Measurements from ENCODE around the gene DGKI.

Gene DGKI

DNA sequence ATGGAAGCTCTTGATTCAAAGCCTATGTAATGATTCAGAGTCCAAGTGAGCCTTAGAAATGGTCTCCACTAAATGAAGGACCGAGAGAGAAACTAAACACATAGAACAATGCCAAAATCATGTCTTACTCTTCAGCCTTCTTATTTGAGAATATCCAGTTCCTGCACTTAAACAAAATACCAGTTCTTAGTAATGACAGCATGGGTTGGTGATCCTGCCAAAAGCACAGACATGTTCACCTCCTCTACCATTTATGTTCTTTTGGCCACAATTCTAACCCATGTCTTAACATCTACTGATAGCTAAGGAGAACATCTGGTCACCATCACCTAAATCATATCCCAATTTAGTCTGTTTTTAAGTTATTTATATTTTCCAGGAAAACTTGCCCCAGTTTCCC, 263.6 kb downstream of the DGKI start:
- DNase-seq, result no peak

DNA sequence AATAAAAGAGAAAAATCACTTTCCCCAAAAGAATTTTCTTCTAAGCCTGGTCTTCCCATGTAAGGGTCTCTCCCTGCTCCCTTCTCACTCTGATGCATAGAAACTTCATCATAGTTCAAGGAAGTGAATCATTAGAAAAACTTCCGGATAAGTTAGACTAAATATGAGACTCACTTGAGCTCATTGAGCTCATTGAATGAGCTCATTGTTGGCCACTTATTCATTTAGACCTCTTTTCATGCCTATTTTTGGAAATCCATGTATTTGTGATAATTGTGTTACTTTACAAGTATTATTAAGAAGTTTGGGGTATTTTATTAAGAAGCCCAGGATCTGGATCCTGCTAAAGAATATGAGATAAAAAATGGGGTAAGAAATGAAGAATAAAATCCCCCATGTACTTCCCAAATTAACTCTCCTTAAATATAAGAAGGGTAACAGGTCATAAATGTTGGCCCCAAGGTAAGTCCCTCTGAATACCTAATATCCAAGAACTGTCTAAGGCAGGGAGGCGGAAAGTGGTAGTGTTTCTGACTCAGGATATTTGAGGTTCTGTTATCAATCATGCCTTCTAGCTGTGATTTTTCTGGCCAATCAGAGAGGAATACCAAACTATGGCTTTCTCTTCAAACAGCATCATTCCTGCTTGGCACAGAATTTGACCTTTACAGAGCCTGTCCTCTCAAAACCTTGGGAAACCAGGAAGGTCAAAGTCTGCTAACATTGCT, 266.7 kb downstream of the DGKI start:
- no peak for DNase-seq

DNA sequence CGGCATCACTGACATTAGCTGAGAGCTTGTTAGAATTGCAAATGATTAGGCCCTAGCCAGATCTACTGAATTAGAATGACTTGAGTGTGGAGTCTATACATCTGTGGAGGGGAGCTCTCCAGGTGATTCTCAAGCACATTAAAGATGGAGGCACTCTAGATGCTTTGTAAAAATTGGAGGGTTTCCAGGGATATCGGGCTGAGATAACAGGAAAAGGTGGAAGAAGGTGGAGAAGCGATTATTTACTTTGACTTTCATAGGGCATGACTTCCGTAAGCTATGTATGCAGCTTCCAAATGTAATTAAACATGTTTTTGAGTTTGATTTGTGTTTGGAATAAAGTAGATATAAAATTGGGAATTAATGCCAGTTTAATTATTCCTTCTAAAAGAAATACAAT, 268.2 kb downstream of the DGKI start:
- no peak for DNase-seq

DNA sequence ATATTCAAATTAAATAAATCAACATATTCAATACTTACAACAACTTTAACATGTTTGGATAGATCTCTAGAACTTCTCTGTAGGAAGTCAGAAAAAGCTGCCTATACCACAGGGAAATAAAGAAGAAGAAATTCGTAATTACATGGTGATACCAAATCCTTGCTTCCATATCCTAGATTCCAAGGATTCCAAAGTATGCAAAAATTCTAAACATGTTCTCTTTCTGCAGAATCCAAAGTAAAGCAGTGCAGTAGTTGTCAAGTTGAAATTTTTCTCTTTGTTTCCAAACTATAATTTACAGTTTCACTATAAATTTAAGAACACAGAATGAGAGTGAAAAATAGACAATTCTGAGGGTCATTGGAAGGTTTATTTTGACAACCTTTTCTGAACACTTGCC, 269.6 kb downstream of the DGKI start:
- DNase-seq, result no peak

DNA sequence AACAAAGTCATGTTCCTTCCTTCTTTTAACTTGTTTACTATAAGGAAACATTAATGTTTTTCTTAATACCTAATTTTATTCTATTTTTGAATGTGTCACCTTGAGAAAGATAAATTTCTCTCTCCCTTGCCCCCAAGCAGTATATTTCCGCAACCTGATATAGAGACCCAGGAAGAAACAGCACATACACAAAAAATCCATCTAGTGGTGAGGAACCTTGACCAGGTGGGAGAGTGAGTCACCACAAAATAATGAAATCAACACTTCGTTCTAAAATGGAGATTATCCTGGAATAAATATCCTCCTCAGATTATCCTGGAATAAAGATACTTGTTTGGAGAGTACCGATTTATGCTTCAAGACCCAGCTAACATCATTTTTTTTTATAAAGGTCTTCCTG, 270.3 kb downstream of the DGKI start:
- no peak for DNase-seq

DNA sequence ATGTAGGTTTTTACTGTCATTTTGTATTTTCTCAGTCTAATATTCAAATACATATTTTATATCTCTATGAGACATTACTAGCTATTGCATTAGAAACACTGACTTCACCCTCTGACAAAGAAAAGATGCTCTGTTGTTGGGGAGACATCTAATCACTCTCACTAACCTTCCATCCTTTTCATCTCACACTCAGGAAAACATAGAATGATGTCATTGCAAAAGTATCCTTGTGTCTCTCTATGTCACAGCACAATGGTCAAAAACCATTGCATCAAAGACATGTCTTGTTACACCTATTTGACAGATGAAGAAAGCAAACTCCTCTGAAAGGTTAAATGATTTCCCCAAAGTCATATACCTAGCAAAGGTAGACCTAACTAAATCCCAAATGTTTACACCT, 272.0 kb downstream of the DGKI start:
- no peak for DNase-seq

DNA sequence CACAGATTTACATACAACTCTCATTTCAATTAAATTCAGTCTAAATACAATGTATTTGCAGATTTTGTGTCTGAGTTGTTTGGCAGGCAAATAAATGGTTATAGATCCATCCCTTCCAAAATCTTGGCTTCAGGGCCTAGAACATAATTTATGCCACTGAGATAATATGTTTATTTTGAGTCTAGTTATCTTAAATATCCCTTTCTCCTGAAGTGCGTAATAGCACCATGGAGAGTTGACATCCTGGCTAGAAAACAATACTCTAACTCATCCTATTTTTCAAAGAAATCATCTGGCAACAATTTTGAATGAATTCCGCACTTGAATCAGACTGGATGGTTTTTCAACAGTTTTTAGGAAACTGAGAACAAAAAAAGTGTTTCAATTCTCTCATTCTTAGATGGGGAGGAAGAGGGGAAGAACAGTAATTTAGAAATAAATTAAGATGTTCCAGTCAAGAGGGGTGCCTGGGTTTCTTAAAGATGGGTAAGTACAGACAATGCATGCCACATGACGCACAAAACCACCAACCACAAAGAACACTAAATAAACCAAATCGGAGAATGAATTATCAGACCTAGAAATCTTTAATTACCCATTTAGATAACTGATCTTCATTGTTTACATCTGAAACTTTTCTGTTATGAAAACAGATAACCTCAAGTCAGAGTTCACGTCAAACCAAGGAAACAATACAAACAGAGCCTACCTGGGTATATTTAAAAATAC, 274.6 kb downstream of the DGKI start:
- no peak for DNase-seq

DNA sequence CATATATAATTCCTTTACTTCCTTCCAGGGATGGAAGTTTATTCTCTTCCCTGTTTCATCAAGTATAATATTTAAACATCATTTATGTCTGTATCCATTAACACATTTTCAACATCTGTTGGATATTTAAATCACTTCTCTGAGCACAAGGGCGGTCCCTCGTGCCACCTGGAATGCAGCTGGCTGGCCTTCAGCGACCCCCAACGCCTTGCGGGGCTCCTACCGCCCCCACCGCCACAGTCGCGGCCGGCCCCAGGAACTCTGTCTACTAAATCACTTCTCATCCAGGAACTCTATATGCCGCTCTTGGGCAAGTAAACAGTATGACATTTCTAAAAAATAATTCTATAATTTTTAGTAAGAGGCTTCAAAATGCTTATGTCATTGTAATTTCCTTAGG, 282.1 kb downstream of the DGKI start:
- DNase-seq, result no peak

DNA sequence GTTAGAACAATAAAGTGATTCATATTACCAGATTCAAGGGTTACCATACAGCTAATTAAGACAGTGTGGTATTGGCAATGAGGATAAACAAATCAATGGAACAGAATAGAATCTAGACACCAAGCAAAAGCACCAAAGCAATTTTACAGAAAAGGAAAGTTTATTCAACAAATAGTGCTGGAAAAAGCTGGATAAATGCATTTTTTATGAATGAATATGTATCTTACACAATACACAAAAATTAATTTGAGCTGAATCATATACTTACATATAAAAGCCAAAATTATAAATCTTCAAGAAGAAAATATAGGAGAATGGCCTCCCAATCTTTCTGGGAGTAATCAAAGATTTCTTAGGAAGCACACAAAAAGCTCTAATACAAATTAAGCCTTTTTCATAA, 282.8 kb downstream of the DGKI start:
- no peak for DNase-seq

DNA sequence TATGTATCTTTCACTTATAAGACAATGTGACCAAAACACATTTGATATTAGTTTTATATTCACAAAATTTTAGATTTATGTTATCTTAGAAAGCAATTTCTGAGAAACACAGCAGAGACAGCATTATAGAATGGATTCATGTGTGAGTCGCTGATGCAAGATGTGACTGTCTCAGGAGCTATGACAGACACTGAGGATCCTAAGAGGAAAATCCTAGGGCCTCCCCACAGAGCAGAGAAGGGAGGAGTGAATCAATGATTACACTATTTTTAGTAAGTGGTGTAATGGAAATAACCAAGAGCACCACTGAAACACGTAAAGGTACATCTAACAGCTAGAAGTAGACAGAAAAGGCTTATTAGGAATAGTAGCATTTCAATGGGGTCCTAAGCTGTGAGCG, 299.3 kb downstream of the DGKI start:
- no peak for DNase-seq

DNA sequence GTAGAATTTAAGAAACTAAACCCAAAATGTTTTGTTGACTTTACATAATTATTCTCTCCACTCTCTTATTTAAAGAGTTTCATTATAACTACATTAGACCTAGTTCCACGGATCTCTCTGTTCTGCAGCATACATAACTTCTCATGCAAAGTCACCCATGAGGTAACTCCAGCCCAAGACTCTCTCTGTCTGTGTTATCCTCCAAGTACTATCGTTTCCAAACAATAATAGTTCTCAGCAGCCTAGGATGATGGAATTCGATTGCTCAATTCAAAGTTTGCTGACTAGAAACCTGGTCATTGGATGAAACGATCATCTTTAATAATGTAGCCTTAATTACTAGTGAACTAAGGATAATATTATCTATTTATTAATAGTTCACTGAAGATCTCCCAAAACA, 300.1 kb downstream of the DGKI start:
- no peak for DNase-seq

DNA sequence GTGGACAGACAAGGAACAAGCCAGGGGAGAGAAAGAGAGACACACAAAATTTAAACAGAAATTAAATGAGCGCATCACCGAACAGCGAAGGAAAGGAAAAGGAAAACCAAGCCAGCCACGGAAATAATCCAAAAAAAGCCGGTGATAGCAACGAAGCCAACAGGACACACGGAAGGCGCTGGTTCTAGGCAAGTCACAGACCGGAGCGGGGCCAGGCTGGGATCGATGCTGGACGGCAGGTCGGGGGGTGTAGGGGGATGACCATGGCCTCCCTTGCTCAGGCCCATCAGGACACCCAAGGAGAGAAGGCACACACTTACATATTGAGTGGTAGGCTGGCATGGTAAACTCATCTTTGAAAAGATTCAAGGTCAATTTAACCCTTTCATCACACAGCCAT, 300.8 kb downstream of the DGKI start:
- no peak for DNase-seq

DNA sequence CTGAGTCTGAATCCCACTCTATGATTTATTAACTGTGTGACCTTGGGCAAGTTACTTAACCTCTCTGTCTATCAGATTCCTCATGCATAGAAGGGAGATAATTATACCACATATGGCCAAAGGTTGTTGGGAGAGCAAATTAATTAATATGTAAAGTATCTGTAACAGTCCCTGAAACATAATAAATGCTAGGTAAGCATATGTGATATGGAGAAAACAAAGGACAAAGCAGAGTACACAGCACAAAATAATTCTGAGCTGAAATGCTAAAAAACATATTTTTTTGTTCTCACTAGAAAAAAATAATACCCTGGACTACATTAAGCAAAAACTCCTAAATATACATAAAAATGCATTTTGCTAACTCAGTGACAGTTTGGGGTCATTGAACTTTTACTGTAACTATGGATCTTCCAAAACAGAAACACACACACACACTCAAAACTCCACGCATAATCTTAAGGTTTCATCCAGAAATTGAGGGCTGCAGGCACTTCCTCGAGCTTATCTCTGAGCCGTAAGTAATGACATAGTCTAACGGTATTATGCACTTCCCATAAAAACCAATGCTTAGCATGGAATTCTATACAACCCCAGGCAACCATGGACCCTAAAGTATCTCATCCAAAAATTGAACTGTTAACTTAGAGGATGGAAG, 301.6 kb downstream of the DGKI start:
- DNase-seq, result no peak

DNA sequence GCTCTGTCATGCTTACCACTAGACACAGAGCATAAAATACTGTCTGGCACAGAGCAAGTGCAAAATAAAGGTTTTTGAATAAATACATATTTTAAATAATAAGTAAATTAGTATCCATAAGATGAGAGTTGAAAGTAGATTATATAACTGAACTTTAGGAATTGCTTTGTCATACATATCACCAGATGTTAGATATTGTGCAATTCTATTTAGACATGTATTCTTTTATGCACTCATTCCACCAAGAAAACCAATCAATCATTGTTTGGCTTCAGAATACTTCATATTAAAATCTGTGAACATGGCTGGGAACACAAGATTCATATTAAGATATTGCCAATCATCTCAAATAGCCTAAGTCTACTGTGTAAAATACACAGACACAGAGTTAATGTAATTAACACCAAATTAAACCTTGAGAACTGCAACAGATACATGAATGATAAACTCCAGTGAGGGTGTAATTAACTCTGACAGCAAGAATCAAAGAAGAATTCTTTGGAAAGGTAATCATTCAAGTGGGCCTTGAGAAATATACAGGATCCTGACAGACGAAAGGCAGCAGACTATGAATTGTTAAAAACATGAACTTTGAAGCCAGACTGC, 302.2 kb downstream of the DGKI start:
- no peak for DNase-seq

DNA sequence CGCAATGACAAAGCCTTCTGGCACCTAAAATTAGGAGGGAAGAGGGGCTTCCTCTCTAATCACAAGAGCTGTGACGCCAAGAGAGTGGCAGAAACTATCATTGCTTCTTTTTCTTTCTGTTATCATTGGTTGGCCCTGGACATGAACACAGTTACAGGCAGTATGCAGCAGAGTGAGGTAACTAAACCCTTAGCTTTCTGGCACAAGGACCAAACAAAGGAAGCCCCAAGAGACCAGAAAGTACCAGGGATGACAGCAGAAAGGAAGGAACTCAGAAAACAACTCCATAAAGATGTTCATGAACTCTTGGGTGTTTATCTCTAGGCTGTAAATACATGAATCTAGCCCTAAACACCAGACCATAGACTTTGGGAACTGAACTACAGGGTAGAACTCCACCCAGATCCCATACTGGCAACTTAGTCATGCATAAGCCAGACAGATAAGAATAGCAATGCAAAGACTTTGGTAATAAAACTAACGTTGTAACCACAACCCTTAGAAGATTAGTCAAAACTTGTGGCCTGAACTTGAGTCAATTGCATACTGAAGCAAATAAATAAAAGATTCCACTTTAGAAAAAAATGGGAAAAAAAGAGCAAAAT, 307.6 kb downstream of the DGKI start:
- DNase-seq, result no peak

DNA sequence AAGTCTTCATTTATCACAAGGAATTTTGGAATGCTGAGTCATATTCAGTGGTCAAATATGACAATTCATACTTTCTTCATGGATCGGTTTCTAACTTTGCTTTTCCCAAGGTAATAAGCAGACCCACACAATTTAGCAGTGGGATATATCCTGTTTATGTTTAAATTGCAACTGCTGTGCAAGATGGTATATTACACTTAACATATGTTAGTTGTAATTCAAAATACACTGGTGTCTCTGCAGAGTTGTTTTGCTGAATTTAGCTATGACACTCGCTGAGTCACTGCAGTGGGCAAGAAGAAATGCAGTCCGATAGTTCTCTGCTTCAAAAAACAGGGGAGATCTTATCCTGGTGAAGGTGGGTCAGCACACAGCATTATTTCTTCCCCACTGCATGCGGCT, 308.4 kb downstream of the DGKI start:
- DNase-seq, result no peak

DNA sequence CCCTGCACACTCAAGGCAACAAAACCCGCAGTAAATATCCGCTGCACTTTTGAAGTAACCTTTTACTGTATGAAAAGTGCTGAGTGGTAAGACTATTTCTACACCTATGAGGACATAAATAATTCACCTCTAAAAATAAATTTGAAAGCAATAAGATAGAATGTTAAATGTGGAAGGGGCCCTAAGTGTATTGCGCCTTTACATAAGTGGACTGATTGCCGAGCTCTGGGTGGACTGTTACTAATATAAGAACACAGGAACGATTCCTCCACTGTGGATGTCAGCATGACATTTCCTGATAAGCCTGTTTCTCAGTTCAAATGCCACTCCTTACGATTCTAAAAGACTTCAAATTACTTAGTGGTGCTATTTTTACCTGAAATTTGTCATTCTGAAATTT, 311.2 kb downstream of the DGKI start:
- no peak for DNase-seq

DNA sequence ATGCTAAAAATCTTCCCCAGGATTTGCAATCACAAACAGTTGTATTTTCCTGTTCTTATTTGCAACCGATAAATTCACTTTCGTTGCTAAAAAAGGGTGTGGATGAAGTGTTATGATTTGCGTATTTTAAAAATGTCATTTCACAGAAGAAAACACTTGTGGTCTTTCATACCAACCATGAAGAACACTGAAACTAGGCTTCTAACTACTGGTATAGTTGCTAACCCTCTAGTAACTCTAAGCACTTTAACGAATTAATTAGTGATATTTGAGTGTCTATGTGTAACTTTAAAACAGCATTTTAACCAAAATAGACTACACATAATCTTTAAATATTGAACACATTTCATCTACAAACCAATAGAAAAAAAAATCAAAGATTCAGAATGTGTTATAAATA, 315.1 kb downstream of the DGKI start:
- DNase-seq, result no peak

DNA sequence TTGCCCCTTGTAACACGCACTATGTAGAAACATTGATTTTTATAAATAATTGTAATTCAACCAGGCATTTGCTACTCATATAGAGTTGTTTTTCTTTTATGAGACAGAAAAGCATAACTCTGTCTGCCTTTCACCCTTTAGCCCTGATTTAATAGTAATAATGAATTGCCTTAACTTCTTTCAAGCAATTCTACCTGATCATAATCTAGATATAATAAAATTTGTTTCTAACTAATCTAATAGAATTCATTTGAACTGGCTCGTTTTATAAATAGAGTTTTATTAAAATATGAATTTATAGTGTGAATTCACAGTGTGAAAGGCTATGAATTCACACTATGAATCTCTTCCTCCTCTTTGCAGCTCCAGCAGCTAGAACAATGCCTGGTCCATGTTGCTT, 319.1 kb downstream of the DGKI start:
- DNase-seq, result no peak

DNA sequence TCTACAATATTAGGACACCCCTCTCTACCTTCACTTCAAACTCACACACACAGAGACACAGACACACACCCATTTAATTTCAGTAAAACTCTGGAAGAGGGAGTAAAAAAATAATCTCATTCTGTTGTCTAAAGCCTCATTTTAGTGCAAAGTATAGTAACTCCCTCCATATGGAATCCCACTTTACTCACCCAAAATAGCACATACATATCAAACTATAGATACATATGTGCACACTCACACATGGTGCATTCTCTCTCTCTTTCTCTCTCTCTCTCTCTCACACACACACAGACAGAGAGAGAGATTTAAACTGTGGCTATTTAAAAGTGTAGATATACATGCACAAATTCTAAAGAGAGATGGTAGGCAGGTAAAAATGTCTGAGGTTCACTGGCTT, 323.6 kb downstream of the DGKI start:
- no peak for DNase-seq

DNA sequence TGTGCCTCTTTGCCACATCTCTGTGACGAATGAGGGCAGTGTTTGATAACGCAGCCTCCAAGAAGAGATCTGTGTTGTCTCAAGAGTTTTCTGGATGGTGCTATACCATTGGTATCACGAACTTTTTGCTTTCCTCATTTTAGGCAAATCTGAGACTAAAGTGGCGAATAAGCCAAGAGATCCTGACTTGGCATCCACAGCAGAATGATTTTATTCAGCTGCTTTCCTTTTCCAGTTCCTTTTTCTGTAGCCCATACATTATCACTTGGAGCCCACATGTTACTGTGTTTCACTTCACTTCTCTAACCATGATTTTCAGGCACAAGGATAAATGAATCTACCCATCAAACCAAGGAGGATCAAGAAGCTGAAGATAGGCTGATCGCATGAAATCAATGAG, 325.3 kb downstream of the DGKI start:
- DNase-seq, result no peak

DNA sequence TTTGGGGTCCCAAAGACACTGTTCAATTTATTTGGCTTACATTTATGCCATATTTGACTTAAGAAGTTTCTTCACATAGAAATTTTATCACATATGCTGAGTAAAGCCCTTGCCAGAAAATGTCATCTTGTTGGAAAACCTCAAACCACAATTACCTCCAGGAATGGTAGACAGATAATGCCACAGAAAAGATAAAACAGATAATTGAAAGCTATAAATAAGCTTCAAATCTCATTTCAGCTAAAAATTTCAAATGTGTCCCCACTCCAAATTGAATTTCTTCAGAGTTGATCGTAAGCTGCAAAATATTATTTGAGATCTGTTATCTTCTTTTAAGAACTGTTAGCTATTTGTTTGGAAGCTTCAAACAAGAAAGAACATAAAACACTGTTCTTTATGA, 326.8 kb downstream of the DGKI start:
- no peak for DNase-seq

DNA sequence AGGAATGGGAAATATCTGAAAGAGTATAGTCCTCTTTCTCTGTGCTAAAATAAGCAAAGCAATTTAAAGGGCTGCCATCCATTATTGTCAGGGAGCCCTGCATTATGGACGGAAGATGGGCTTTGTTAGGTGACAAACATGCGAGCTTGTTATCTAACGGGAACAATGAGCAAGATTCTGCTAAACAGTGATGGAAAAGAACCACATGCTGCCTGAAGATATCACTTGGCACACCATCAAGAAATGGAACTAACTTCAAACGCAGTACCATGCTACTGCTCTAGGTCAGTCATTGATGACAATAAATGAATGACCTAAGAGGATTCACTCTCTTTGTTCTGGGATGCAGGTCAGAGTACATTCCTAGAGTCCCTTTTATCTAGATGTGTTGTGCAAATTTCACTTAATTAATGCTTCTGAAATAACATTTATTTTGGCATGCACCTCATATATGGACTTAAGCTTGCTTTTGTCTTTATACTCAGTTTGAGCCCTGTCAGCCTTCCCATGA, 327.5 kb downstream of the DGKI start:
- DNase-seq, result no peak

Measured in GOT3 (cell line).